Fibroblast of skin of right biceps (primary cell): ENCODE measurements around the gene GRIN2A.

ENCODE experiments used
- DNase-seq: peaks from one replicate; pipeline ENCODE4 v3.0.0-alpha.2; 2013

GRIN2A gene

GRCh38 chr16:10027553-10027952 lies 154.7 kb downstream of the GRIN2A start:
- DNase-seq = no peak

GRCh38 chr16:10026593-10026992 lies 155.6 kb downstream of the GRIN2A start:
- DNase-seq = no peak

- DNase-seq = no peak
These were observed 160.1 kb downstream of the GRIN2A start for GRCh38 chr16:10022098-10022497.

- no peak for DNase-seq
These were observed 161.4 kb downstream of the GRIN2A start for GRCh38 chr16:10020866-10021265.

GRCh38 chr16:10016752-10017151 lies 165.5 kb downstream of the GRIN2A start:
- no peak for DNase-seq

- DNase-seq = no peak
These were observed 166.8 kb downstream of the GRIN2A start for GRCh38 chr16:10015397-10015796.

GRCh38 chr16:10013774-10014173 lies 168.5 kb downstream of the GRIN2A start:
- DNase-seq = no peak

- DNase-seq = no peak
These were observed 168.9 kb downstream of the GRIN2A start for GRCh38 chr16:10013364-10013763.

- no peak for DNase-seq
These were observed 172.5 kb downstream of the GRIN2A start for GRCh38 chr16:10009684-10010083.

- peak; percentile 40 for DNase-seq
These were observed 178.7 kb downstream of the GRIN2A start for GRCh38 chr16:10003486-10003885.

GRCh38 chr16:10001258-10001775 lies 180.9 kb downstream of the GRIN2A start:
- DNase-seq = no peak

- DNase-seq = peak; percentile 7
These were observed 186.0 kb downstream of the GRIN2A start for GRCh38 chr16:9996221-9996620.

- no peak for DNase-seq
These were observed 189.8 kb downstream of the GRIN2A start for GRCh38 chr16:9992441-9992840.

- no peak for DNase-seq
These were observed 201.2 kb downstream of the GRIN2A start for GRCh38 chr16:9980981-9981380.

- no peak for DNase-seq
These were observed 204.0 kb downstream of the GRIN2A start for GRCh38 chr16:9978160-9978725.

GRCh38 chr16:9977333-9977897 lies 204.8 kb downstream of the GRIN2A start:
- DNase-seq = no peak

- DNase-seq = no peak
These were observed 205.6 kb downstream of the GRIN2A start for GRCh38 chr16:9976601-9977000.

GRCh38 chr16:9971907-9972306 lies 210.3 kb downstream of the GRIN2A start:
- no peak for DNase-seq

GRCh38 chr16:9970796-9971195 lies 211.4 kb downstream of the GRIN2A start:
- DNase-seq = no peak

GRCh38 chr16:9970244-9970643 lies 212.0 kb downstream of the GRIN2A start:
- DNase-seq = no peak

- no peak for DNase-seq
These were observed 212.6 kb downstream of the GRIN2A start for GRCh38 chr16:9969580-9969979.

GRCh38 chr16:9966569-9967157 lies 215.6 kb downstream of the GRIN2A start:
- peak; percentile 62 for DNase-seq

GRCh38 chr16:9965079-9965478 lies 217.1 kb downstream of the GRIN2A start:
- DNase-seq = no peak

- DNase-seq = no peak
These were observed 217.8 kb downstream of the GRIN2A start for GRCh38 chr16:9964426-9964825.

- no peak for DNase-seq
These were observed 224.8 kb downstream of the GRIN2A start for GRCh38 chr16:9957433-9957832.
